ENCODE results near the gene PDZD8.

Gene PDZD8

GRCh38 chr10:117277675-117278074 is 97.6 kb downstream of the PDZD8 start:
- DNase-seq, result no peak

GRCh38 chr10:117275121-117275520 is 100.1 kb downstream of the PDZD8 start:
- no peak for DNase-seq

GRCh38 chr10:117274509-117274908 is 100.7 kb downstream of the PDZD8 start:
- DNase-seq, result no peak

GRCh38 chr10:117273980-117274379 is 101.3 kb downstream of the PDZD8 start:
- DNase-seq, result no peak

- no peak for DNase-seq
Measured at GRCh38 chr10:117272195-117273076, 102.8 kb downstream of the PDZD8 start.

- no peak for DNase-seq
Measured at GRCh38 chr10:117271427-117271826, 103.8 kb downstream of the PDZD8 start.

GRCh38 chr10:117268907-117269306 is 106.3 kb downstream of the PDZD8 start:
- DNase-seq, result no peak

- DNase-seq, result no peak
Measured at GRCh38 chr10:117268258-117268657, 107.0 kb downstream of the PDZD8 start.

GRCh38 chr10:117266812-117267211 is 108.4 kb downstream of the PDZD8 start:
- no peak for DNase-seq

- no peak for DNase-seq
Measured at GRCh38 chr10:117266400-117266799, 108.8 kb downstream of the PDZD8 start.

GRCh38 chr10:117264782-117265181 is 110.5 kb downstream of the PDZD8 start:
- no peak for DNase-seq

- DNase-seq, result no peak
Measured at GRCh38 chr10:117262903-117263293, 112.3 kb downstream of the PDZD8 start.

- DNase-seq, result no peak
Measured at GRCh38 chr10:117262291-117262902, 112.8 kb downstream of the PDZD8 start.

GRCh38 chr10:117261501-117261900 is 113.7 kb downstream of the PDZD8 start:
- no peak for DNase-seq

GRCh38 chr10:117260084-117260483 is 115.2 kb downstream of the PDZD8 start:
- no peak for DNase-seq

GRCh38 chr10:117259279-117259678 is 116.0 kb downstream of the PDZD8 start:
- DNase-seq, result no peak

GRCh38 chr10:117257721-117258120 is 117.5 kb downstream of the PDZD8 start:
- DNase-seq, result no peak

- no peak for DNase-seq
Measured at GRCh38 chr10:117256910-117257309, 118.3 kb downstream of the PDZD8 start.

- no peak for DNase-seq
Measured at GRCh38 chr10:117255835-117256460, 119.3 kb downstream of the PDZD8 start.

- no peak for DNase-seq
Measured at GRCh38 chr10:117254774-117255735, 120.2 kb downstream of the PDZD8 start.

- no peak for DNase-seq
Measured at GRCh38 chr10:117254338-117254737, 120.9 kb downstream of the PDZD8 start.

GRCh38 chr10:117253908-117254307 is 121.3 kb downstream of the PDZD8 start:
- no peak for DNase-seq

GRCh38 chr10:117250411-117250810 is 124.8 kb downstream of the PDZD8 start:
- DNase-seq, result no peak
